HCT116 (cell line): ENCODE measurements around the gene IMPDH1. TPM values are rescaled to one million over a fixed set of nuclear protein-coding genes. Genes with fewer than 3 reads are reported as not detected.

Experiments used
- ATAC-seq: fragments of 200-7000 bp; cut with Tn5 transposase; 2 replicates; pipeline ENCODE4 v1.9.1; 2020; ENCODE audit warnings: mild to moderate bottlenecking, moderate library complexity
- BruUV-seq: library from RNA; stranded (reverse); fragments of 400-500 nt; replicated peaks from 2 replicates; lab custom pipeline; 2021; lab: Mats Ljungman, UMichigan
- CTCF ChIA-PET: fragments of 300-600 bp; sonication (Branson Sonifier 250); formaldehyde crosslinking; loops from one replicate; lab custom pipeline; 2021; ENCODE audit warnings: antibody characterized with exemption; lab: Charles Lee
- POLR2A ChIA-PET: fragments of 300-600, 350-600 bp; sonication (Branson Sonifier 250); formaldehyde crosslinking; loops from one replicate; lab custom pipeline; 2021; ENCODE audit warnings: antibody characterized with exemption; lab: Charles Lee
- RAD21 ChIA-PET, 2 experiments: fragments of 300-600 bp; sonication (Branson Sonifier 250); formaldehyde crosslinking; loops; one replicate each; lab custom pipeline; 2023; ENCODE audit warnings: low total read pairs in 2 of 2; ENCODE audit not compliant: uncharacterized antibody in 2 of 2, unreplicated experiment in 2 of 2, low non-redundant PET in 1 of 2; lab: Charles Lee
- DNase-seq: peaks from one replicate; pipeline ENCODE4 v3.0.0-alpha.2; 2010; ENCODE audit warnings: low read depth, low spot score
- H2AFZ ChIP-seq: fragments of 200-600 bp; shearing (Covaris generic), sonication (generic); 2 replicates; pipeline ENCODE4 v1.6.1; 2017; ENCODE audit warnings: low read depth, mixed run types, mixed read lengths, antibody characterized with exemption, low read length; ENCODE audit not compliant: poor library complexity, severe bottlenecking
- H3K27ac ChIP-seq: 2 replicates; pipeline ENCODE4 v1.5.1; 2012; ENCODE audit warnings: low read depth, low read length
- H3K27me3 ChIP-seq: fragments of 200-600 bp; sonication (generic); 2 replicates; pipeline ENCODE4 v1.6.1; 2016; ENCODE audit warnings: mixed run types, low read length, mixed read lengths; ENCODE audit not compliant: insufficient read depth
- H3K36me3 ChIP-seq, 2 experiments: fragments of 200-500 bp in 1 of 2; fragments of 200-600 bp in 1 of 2; sonication (Bioruptor generic) in 1 of 2; sonication (generic) in 1 of 2; 2 replicates each; pipeline versions ENCODE4 v1.5.1 to v1.6.1; 2014 to 2016; ENCODE audit warnings: low read length in 2 of 2, inconsistent platforms in 1 of 2, mixed read lengths in 1 of 2, mixed run types in 1 of 2; ENCODE audit not compliant: insufficient read depth in 2 of 2, control insufficient read depth in 1 of 2
- H3K4me1 ChIP-seq, 2 experiments: fragments of 200-600 bp in 1 of 2; sonication (generic) in 1 of 2; 2 replicates each; pipeline versions ENCODE4 v1.5.1 to v1.6.1; 2012 to 2017; ENCODE audit warnings: low read length in 2 of 2, inconsistent platforms in 1 of 2, mild to moderate bottlenecking in 1 of 2, mixed read lengths in 1 of 2, mixed run types in 1 of 2, moderate library complexity in 1 of 2; ENCODE audit not compliant: insufficient read depth in 2 of 2, control insufficient read depth in 1 of 2
- H3K4me2 ChIP-seq: fragments of 200-600 bp; sonication (generic); 2 replicates; pipeline ENCODE4 v1.6.1; 2017; ENCODE audit warnings: mixed run types, low read length, mixed read lengths
- H3K4me3 ChIP-seq, 2 experiments: fragments of 200-600 bp in 1 of 2; sonication (generic) in 1 of 2; replicated peaks in 1 of 2; 2 replicates each; pipeline ENCODE4 v1.5.1; 2011 to 2016; ENCODE audit warnings: low read length in 2 of 2, control low read depth in 1 of 2, low read depth in 1 of 2, mild to moderate bottlenecking in 1 of 2, mixed read lengths in 1 of 2, mixed run types in 1 of 2
- H3K79me2 ChIP-seq: fragments of 200-600 bp; sonication (generic); 2 replicates; pipeline ENCODE4 v1.6.1; 2017; ENCODE audit warnings: mild to moderate bottlenecking, mixed run types, low read length, moderate library complexity, mixed read lengths; ENCODE audit not compliant: insufficient read depth
- H3K9ac ChIP-seq: fragments of 200-600 bp; sonication (generic); 2 replicates; pipeline ENCODE4 v1.6.1; 2016; ENCODE audit warnings: low read length, mixed read lengths
- H3K9me2 ChIP-seq: fragments of 200-600 bp; sonication (generic), shearing (Covaris generic); 2 replicates; pipeline ENCODE4 v1.6.1; 2017; ENCODE audit warnings: mixed run types, mild to moderate bottlenecking, moderate library complexity; ENCODE audit not compliant: insufficient read depth
- H3K9me3 ChIP-seq, 2 experiments: fragments of 200-500 bp in 1 of 2; fragments of 200-600 bp in 1 of 2; sonication (Bioruptor generic) in 1 of 2; sonication (generic) in 1 of 2; 2 replicates each; pipeline ENCODE4 v1.6.1; 2014 to 2017; ENCODE audit warnings: low read length in 2 of 2, mixed read lengths in 2 of 2, inconsistent platforms in 1 of 2, low read depth in 1 of 2, mild to moderate bottlenecking in 1 of 2, mixed run types in 1 of 2, moderate library complexity in 1 of 2; ENCODE audit not compliant: control insufficient read depth in 1 of 2, insufficient read depth in 1 of 2
- H4K20me1 ChIP-seq: fragments of 200-600 bp; sonication (generic), shearing (Covaris generic); 2 replicates; pipeline ENCODE4 v1.6.1; 2017; ENCODE audit warnings: mixed run types, mild to moderate bottlenecking, moderate library complexity; ENCODE audit not compliant: insufficient read depth
- CBX3 ChIP-seq: IDR thresholded peaks from 2 replicates; pipeline ENCODE4 v1.6.1; 2012; ENCODE audit warnings: low read depth
- CEBPB ChIP-seq: IDR thresholded peaks from 2 replicates; pipeline ENCODE4 v1.6.1; 2012; ENCODE audit warnings: low read depth
- EGR1 ChIP-seq: IDR thresholded peaks from 2 replicates; pipeline ENCODE4 v1.6.1; 2012; ENCODE audit warnings: low read depth
- ELF1 ChIP-seq: IDR thresholded peaks from 2 replicates; pipeline ENCODE4 v1.6.1; 2012; ENCODE audit warnings: low read depth, borderline replicate concordance
- EZH2 ChIP-seq: fragments of 200-600 bp; sonication (generic); IDR thresholded peaks from 2 replicates; pipeline ENCODE4 v1.6.1; 2017; ENCODE audit warnings: antibody characterized with exemption, mixed run types
- EZH2phosphoT487 ChIP-seq: fragments of 200-600 bp; IDR thresholded peaks from 2 replicates; pipeline ENCODE4 v1.6.1; 2018; ENCODE audit warnings: antibody characterized with exemption, borderline replicate concordance
- FOSL1 ChIP-seq: IDR thresholded peaks from 2 replicates; pipeline ENCODE4 v1.6.1; 2012; ENCODE audit warnings: low read depth
- JUND ChIP-seq: IDR thresholded peaks from 2 replicates; pipeline ENCODE4 v1.6.1; 2012
- POLR2AphosphoS5 ChIP-seq: IDR thresholded peaks from 2 replicates; pipeline ENCODE4 v1.6.1; 2011; ENCODE audit warnings: mild to moderate bottlenecking, low read depth, low read length, moderate library complexity
- RAD21 ChIP-seq: IDR thresholded peaks from 2 replicates; pipeline ENCODE4 v1.6.1; 2012; ENCODE audit warnings: low read depth, mild to moderate bottlenecking
- SIN3A ChIP-seq: IDR thresholded peaks from 2 replicates; pipeline ENCODE4 v1.6.1; 2012; ENCODE audit warnings: low read depth
- SP1 ChIP-seq: IDR thresholded peaks from 2 replicates; pipeline ENCODE4 v1.6.1; 2012; ENCODE audit warnings: low read depth
- SRF ChIP-seq: IDR thresholded peaks from 2 replicates; pipeline ENCODE4 v1.6.1; 2012; ENCODE audit warnings: low read depth
- TCF7L2 ChIP-seq: IDR thresholded peaks from 2 replicates; pipeline ENCODE4 v1.7.0; 2011; ENCODE audit warnings: borderline replicate concordance, inconsistent platforms; ENCODE audit not compliant: insufficient read depth, insufficient read length; ENCODE audit errors: extremely low read depth
- ZFX ChIP-seq: fragments of 450-650 bp; IDR thresholded peaks from 2 replicates; pipeline ENCODE4 v1.6.1; 2017
- ZNF274 ChIP-seq: fragments of 200-500 bp; sonication (Bioruptor generic); IDR thresholded peaks from 2 replicates; pipeline ENCODE4 v1.6.1; 2014; ENCODE audit warnings: mild to moderate bottlenecking, low read depth, low read length, inconsistent platforms
- intact Hi-C: fragments of 100-400 bp; cut with micrococcal nuclease; formaldehyde crosslinking; loops from 2 replicates; pipeline ENCODE4 v1.10.0; 2022
- total RNA-seq: library from RNA; stranded (reverse); gene quantifications from one replicate; pipeline ENCODE4 v1.2.1, GENCODE V29; 2021; ENCODE audit not compliant: unreplicated experiment
- TF ChIP-seq, protein P1 (sequence below): IDR thresholded peaks from 2 replicates; pipeline ENCODE4 v1.6.1; 2011; ENCODE audit warnings: mild to moderate bottlenecking, low read length, moderate library complexity; ENCODE audit not compliant: insufficient replicate concordance; ENCODE audit errors: extremely low read depth
- TF ChIP-seq, protein P2 (sequence below): IDR thresholded peaks from 2 replicates; pipeline ENCODE4 v1.6.1; 2012; ENCODE audit warnings: low read depth
- TF ChIP-seq, protein P3 (sequence below), 3 experiments: fragments of 200-600 bp in 1 of 3; sonication (generic) in 1 of 3; IDR thresholded peaks in 2 of 3; conservative IDR thresholded peaks in 1 of 3; 2 replicates each; pipeline ENCODE4 v1.5.1; 2012 to 2017; ENCODE audit warnings: low read depth in 2 of 3, low read length in 2 of 3, antibody characterized with exemption in 1 of 3, borderline replicate concordance in 1 of 3, control low read depth in 1 of 3, mild to moderate bottlenecking in 1 of 3, mixed read lengths in 1 of 3, mixed run types in 1 of 3, moderate library complexity in 1 of 3; ENCODE audit not compliant: insufficient read depth in 1 of 3

The IMPDH1 gene
- total RNA-seq, 1 experiment from 2014 or later = 98.2 TPM

DNA sequence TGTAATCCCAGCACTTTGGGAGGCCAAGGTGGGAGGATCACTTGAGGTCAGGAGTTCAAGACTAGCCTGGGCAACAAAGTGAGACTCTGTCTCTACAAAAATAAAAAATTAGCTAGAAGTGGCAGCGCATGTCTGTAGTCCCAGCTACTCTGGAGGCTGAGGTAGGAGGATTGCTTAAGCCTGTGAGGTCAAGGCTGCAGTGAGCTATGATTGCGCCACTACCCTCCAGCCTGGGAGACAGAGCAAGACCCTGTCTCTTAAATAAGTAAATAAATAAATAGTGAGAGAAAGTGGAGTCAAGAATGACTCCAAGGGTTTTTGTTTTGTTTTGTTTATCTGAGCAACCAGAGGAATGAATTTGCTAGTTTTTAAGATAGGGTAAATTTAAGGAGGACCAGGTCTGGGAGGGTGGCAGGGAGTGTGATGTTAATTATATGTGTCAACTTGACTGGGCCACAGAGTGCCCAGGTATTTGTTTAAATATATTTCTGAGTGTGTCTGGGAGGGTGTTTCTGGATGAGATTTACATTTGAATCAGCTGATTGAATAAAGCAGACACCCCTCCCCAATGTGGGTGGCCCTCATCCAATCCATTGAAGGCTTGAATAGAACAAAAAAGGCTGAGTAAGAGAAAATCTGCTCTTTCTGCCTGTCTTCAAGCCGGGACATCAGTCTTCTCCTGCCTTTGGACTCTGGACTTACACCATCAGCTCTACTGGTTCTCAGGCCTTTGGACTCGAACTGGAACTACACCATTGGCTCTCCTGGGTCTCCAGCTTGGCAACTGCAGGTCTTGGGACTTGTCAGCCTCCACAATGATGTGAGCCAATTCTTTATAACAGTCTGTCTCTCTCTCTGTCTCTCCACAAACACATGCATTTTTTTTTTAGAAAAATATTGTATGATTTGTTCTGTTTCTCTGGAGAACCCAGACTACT is 23.5 kb downstream of the IMPDH1 start:
- POLR2A ChIA-PET = no interaction called here
- no peak overlapping the region for H3K9ac ChIP-seq
- TF ChIP-seq TCF7L2 (no peak), CEBPB (no peak), FOSL1 (no peak), CBX3 (no peak), ELF1 (no peak), ZNF274 (no peak), SP1 (no peak), SIN3A (no peak), RAD21 (no peak), EGR1 (no peak), JUND (no peak), SRF (no peak), EZH2phosphoT487 (no peak), EZH2 (no peak), ZFX (no peak), POLR2AphosphoS5 (no peak)
- TF ChIP-seq, protein P1, sequence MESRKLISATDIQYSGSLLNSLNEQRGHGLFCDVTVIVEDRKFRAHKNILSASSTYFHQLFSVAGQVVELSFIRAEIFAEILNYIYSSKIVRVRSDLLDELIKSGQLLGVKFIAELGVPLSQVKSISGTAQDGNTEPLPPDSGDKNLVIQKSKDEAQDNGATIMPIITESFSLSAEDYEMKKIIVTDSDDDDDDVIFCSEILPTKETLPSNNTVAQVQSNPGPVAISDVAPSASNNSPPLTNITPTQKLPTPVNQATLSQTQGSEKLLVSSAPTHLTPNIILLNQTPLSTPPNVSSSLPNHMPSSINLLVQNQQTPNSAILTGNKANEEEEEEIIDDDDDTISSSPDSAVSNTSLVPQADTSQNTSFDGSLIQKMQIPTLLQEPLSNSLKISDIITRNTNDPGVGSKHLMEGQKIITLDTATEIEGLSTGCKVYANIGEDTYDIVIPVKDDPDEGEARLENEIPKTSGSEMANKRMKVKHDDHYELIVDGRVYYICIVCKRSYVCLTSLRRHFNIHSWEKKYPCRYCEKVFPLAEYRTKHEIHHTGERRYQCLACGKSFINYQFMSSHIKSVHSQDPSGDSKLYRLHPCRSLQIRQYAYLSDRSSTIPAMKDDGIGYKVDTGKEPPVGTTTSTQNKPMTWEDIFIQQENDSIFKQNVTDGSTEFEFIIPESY = no peak
- TF ChIP-seq, protein P2, sequence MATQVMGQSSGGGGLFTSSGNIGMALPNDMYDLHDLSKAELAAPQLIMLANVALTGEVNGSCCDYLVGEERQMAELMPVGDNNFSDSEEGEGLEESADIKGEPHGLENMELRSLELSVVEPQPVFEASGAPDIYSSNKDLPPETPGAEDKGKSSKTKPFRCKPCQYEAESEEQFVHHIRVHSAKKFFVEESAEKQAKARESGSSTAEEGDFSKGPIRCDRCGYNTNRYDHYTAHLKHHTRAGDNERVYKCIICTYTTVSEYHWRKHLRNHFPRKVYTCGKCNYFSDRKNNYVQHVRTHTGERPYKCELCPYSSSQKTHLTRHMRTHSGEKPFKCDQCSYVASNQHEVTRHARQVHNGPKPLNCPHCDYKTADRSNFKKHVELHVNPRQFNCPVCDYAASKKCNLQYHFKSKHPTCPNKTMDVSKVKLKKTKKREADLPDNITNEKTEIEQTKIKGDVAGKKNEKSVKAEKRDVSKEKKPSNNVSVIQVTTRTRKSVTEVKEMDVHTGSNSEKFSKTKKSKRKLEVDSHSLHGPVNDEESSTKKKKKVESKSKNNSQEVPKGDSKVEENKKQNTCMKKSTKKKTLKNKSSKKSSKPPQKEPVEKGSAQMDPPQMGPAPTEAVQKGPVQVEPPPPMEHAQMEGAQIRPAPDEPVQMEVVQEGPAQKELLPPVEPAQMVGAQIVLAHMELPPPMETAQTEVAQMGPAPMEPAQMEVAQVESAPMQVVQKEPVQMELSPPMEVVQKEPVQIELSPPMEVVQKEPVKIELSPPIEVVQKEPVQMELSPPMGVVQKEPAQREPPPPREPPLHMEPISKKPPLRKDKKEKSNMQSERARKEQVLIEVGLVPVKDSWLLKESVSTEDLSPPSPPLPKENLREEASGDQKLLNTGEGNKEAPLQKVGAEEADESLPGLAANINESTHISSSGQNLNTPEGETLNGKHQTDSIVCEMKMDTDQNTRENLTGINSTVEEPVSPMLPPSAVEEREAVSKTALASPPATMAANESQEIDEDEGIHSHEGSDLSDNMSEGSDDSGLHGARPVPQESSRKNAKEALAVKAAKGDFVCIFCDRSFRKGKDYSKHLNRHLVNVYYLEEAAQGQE = no peak
- TF ChIP-seq, protein P3, sequence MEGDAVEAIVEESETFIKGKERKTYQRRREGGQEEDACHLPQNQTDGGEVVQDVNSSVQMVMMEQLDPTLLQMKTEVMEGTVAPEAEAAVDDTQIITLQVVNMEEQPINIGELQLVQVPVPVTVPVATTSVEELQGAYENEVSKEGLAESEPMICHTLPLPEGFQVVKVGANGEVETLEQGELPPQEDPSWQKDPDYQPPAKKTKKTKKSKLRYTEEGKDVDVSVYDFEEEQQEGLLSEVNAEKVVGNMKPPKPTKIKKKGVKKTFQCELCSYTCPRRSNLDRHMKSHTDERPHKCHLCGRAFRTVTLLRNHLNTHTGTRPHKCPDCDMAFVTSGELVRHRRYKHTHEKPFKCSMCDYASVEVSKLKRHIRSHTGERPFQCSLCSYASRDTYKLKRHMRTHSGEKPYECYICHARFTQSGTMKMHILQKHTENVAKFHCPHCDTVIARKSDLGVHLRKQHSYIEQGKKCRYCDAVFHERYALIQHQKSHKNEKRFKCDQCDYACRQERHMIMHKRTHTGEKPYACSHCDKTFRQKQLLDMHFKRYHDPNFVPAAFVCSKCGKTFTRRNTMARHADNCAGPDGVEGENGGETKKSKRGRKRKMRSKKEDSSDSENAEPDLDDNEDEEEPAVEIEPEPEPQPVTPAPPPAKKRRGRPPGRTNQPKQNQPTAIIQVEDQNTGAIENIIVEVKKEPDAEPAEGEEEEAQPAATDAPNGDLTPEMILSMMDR (IDR thresholded peaks at IDR 0.05 in 2 of 3, conservative IDR thresholded peaks at IDR 0.05 in 1 of 3; ENCODE audit: borderline replicate concordance in 1 of 3, insufficient read depth in 1 of 3, low read depth in 2 of 3, low read length in 2 of 3) = no peak
- no peak for ATAC-seq
- RAD21 ChIA-PET = interaction anchor here (1.4 to 1.7 kb wide), 2 partner anchors 39 kb away, joined by 4 to 14 read pairs; no protein-coding TSS in a partner anchor
- H3K9me3 ChIP-seq = no peaks in the 10 kb centered on the region
- H3K27ac ChIP-seq = no peak overlapping the region
- H3K9me2 ChIP-seq = no peaks in the 10 kb centered on the region
- CTCF ChIA-PET = interaction anchor here (1.0 to 5.9 kb wide), 3 partner anchors 13 to 75 kb away, joined by 3 to 134 read pairs (median 4); no protein-coding TSS in a partner anchor
- H3K4me2 ChIP-seq = no peak overlapping the region
- H3K4me1 ChIP-seq = peaks cover 0 to 5% of the 10 kb centered on the region in 2 experiments; a peak in 1 of 4 replicates
- H3K27me3 ChIP-seq = no peaks in the 10 kb centered on the region
- intact Hi-C loops = no loop called here
- H3K4me3 ChIP-seq = no peak overlapping the region
- BruUV-seq = no TSS peak
- H4K20me1 ChIP-seq = no peaks in the 10 kb centered on the region
- H3K79me2 ChIP-seq = no peaks in the 10 kb centered on the region
- H2AFZ ChIP-seq = no peak overlapping the region
- DNase-seq = no peak
- H3K36me3 ChIP-seq = no peaks in the 10 kb centered on the region
